Activated gamma-delta T cell treated with anti-CD3 and anti-CD28 coated beads, Interleukin-2, amount 50 U/mL, for 16 hours (primary cell): ENCODE data around the gene TXNRD1.
"Not testable (repeated sequence)": the region's sequence is repeated elsewhere in the genome, so short reads cannot be mapped to it uniquely, and the experiment has no call there.

Experiments used
- DNase-seq: peaks from one replicate; pipeline ENCODE4 v3.0.0-alpha.2; 2020; ENCODE audit warnings: low read depth

Gene TXNRD1

GRCh38 chr12:104372061-104372720 lies 156.6 kb downstream of the TXNRD1 start:
- DNase-seq, result no peak

DNA sequence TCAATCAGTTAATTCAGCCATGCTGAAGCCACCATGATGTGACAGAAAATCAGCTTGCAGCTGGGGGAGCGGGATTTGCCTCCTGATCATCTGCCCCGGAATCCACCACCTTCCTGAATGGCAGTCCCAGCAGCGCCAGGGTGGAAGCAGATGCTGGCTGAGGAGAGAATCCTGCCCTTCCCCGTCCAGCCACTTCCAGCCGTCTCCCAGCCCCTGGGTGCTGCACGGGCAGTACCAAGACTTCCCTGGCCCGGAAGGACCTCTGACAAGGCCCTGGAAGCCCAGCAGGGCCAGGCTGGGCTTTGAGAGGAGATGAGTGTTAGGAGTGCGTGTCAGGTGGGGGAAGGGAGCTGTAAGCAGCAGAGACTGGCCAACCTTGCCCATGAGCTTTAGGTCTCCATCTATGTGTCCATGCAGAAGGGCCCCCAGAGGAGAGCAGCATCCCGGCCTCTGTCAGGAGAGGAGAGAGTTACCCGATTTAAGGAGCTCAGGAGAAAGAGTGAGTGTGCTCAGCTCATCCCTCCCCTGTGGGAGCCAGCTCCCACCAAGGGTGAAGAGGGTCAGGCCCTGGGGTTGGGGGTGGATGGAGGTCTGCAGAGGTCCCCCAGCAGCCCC lies 157.2 kb downstream of the TXNRD1 start:
- no peak for DNase-seq

DNA sequence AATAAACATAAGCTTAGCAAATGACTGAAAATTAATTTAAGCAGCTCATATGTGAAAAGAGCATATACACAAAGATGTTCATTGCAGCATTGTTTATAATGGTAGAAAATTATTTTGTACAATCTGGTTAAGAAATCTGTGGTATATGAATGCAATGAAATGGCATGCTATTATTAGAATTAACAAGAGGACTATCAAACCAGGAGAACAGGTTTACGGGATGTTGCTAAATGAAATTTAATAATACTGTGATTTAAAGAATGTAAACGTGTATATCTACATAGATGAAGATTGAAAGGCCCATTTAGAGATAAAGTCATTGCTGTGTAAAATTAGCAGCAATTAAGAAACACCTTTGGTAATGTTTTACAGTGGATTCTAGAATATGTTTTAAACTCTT lies 158.5 kb downstream of the TXNRD1 start:
- DNase-seq, result no peak

DNA sequence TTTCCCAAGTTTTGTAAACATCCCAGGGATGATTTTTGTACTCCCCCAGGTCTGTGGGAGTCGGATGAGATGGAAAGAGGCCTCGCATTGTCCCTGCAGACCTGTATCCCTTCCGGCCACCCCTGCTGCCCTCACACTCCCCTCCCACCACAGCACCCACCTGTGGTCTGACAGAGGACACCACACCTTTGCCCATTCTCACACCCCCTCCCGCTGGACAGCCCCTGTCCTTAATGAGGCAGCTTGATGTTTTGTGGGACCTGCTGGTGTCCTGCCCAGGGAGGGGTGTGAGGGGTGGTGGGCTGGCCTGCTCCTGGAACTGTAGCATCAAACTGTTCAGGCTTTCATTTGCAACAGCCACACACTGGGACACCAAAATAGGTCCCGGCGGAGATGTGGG lies 159.2 kb downstream of the TXNRD1 start:
- DNase-seq, result no peak

GRCh38 chr12:104375775-104376174 lies 160.2 kb downstream of the TXNRD1 start:
- no peak for DNase-seq

- DNase-seq, result no peak
Measured at GRCh38 chr12:104376650-104377513, 161.3 kb downstream of the TXNRD1 start.

- DNase-seq, result no peak
Measured at GRCh38 chr12:104377514-104377812, 161.9 kb downstream of the TXNRD1 start.

- no peak for DNase-seq
Measured at GRCh38 chr12:104378427-104378826, 162.8 kb downstream of the TXNRD1 start.

GRCh38 chr12:104381341-104381730 lies 165.8 kb downstream of the TXNRD1 start:
- no peak for DNase-seq

DNA sequence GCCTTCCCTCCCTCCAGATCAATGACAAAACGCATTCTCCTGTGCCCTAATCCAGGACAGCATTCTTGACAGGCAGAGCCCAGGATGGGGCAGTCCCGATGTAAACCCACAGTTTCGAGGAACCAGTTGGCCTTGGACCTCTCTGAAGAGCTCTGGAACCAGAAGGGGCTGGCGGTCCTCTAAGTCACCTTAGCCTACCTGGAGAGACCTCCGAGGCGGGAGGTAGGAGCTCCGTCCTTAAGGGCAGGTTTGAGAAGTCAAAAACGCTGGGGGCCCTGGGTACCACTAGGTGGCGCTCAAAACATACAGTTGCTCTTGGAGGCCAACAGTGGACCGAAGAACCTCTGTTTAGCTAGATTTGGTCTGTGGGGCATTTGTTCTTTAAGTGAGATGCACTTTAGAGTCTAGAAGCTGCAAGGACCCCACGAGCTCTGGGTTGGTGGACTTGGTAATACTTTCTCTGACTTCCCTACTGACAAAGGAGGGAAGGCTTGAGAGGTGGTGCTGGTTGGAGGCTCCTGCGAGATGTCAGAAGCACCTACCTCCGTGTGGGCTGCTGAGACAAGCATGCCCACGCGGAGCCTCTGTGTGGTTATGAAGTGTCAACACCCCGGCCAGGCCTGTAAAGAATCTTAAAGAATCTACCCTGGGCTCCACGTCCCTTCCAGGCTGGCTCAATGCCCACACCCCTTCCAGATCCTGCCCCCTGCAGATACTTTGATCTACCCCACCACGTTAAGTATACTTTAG lies 166.3 kb downstream of the TXNRD1 start:
- DNase-seq, result peak; percentile 78

GRCh38 chr12:104384141-104384880 lies 168.7 kb downstream of the TXNRD1 start:
- no peak for DNase-seq

GRCh38 chr12:104385510-104385909 lies 169.9 kb downstream of the TXNRD1 start:
- DNase-seq, result no peak

DNA sequence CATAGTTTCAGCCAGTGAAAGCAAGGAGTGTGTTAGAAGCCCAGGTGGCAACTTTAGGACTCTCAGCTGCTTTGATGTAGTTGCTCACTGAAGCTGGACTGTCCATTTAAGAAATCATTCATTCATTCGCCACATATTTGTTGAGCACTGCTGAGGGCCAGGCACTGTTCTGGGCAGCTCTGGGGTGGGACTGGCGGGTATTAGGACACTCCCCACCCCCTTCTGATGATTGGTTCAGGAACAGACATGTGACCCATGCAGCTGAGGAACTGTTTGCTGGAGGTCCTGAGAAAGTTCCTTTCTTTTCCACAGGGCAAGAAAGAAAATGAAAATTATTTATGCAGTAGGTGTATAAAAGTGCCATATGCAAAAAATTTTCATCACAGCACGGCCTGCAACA lies 170.9 kb downstream of the TXNRD1 start:
- DNase-seq, result no peak

GRCh38 chr12:104387190-104387589 lies 171.6 kb downstream of the TXNRD1 start:
- no peak for DNase-seq

GRCh38 chr12:104394086-104394485 lies 178.5 kb downstream of the TXNRD1 start:
- not testable (repeated sequence) for DNase-seq
